Thymus (tissue), 11 donors: ENCODE measurements around the gene COL4A2. TPM values are rescaled to one million over a fixed set of nuclear protein-coding genes. Genes with fewer than 3 reads are reported as not detected.

ENCODE experiments used
- DNase-seq, 9 donors: peaks; one replicate each; pipeline ENCODE4 v3.0.0-alpha.2; 2013; ENCODE audit warnings: low spot score in 9 of 9, low read depth in 6 of 9, missing footprints in 1 of 9
- H3K27ac ChIP-seq, 2 donors: one replicate each; pipeline ENCODE4 v1.5.1; 2013; ENCODE audit warnings: control low read depth in 1 of 2, low read depth in 1 of 2, low read length in 1 of 2, mild to moderate bottlenecking in 1 of 2, moderate library complexity in 1 of 2
- H3K27me3 ChIP-seq, 2 donors: one replicate each; pipeline ENCODE4 v1.5.1; 2013; ENCODE audit warnings: low read length in 1 of 2; ENCODE audit not compliant: control insufficient read depth in 2 of 2, insufficient read depth in 1 of 2
- H3K36me3 ChIP-seq, 2 donors: one replicate each; pipeline ENCODE4 v1.5.1; 2013; ENCODE audit warnings: low read length in 1 of 2, mild to moderate bottlenecking in 1 of 2, moderate library complexity in 1 of 2; ENCODE audit not compliant: control insufficient read depth in 2 of 2, insufficient read depth in 2 of 2
- H3K4me1 ChIP-seq, 2 donors: one replicate each; pipeline ENCODE4 v1.5.1; 2013; ENCODE audit warnings: low read length in 2 of 2; ENCODE audit not compliant: control insufficient read depth in 2 of 2, insufficient read depth in 2 of 2
- H3K4me3 ChIP-seq, 2 donors: one replicate each; pipeline ENCODE4 v1.5.1; 2013; ENCODE audit warnings: low read length in 2 of 2, control low read depth in 1 of 2, mild to moderate bottlenecking in 1 of 2
- H3K9me3 ChIP-seq, 2 donors: one replicate each; pipeline ENCODE4 v1.5.1; 2013; ENCODE audit warnings: low read length in 1 of 2, mild to moderate bottlenecking in 1 of 2; ENCODE audit not compliant: control insufficient read depth in 2 of 2, insufficient read depth in 1 of 2
- WGBS: extraction: QIAGEN DNeasy Blood & Tissue Kit; methylation state at CpG from one replicate; pipeline ENCODE4 v1.1.7; 2013; 5-methylcytosine and 5-hydroxymethylcytosine counted together
- polyA plus RNA-seq: library from polyadenylated mRNA; stranded (reverse); fragments of 200-250 nt; gene quantifications from one replicate; pipeline ENCODE4 v1.2.3, GENCODE V29; 2013
- total RNA-seq: library from RNA; stranded (reverse); fragments of 120-200 nt; gene quantifications from one replicate; pipeline ENCODE4 v1.2.4, GENCODE V29; 2013
- donor health status: healthy.

The COL4A2 gene
- total and polyA plus RNA-seq, 2 donors: 47.2 to 63.1 TPM

DNA sequence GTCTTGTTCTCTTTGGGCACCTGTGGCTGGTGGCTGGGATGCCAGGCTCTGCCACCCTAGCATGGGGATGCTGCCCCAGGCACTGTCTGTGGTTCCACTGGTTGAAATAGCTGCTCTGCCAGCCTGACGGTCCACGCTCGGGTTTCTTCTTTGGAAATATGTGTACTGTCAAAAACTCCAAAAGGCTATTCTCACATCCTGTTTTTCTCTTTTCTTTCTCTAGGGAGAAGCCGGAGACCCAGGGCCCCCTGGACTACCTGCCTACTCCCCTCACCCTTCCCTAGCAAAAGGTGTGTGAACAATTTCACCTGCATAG, 139.4 kb downstream of the COL4A2 start:
- peaks cover 0 to 5% of the 10 kb centered on the region in 2 donors for H3K27me3 ChIP-seq
- WGBS: 72% methylated on average over 4 of the region's 4 CpGs
- H3K36me3 ChIP-seq: no peaks in the 10 kb centered on the region
- no peaks in the 10 kb centered on the region for H3K4me1 ChIP-seq
- H3K9me3 ChIP-seq: no peaks in the 10 kb centered on the region
- no peak overlapping the region for H3K27ac ChIP-seq
- DNase-seq: no peak
- no peak overlapping the region for H3K4me3 ChIP-seq

DNA sequence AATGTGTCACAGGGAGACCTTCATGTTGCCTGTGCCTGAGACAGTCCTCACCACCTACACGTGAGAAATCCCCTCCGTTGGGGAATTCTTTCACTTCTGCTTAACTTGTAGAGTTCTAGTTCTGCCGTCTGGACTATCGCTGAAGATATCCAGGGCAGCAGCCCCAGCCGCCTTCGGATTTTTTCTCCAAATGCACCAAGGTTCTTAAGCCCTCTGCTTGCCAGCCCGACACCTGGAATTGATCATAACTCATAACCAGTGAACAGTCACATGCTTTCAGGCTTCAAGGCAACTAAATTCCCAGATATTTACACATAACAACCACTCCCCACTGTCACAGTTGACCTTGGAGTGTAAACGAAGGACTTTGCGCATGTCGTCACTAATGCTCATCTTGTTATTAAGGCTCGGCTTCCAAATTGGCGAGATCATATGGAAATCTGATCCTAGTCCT, 140.0 kb downstream of the COL4A2 start:
- Histone ChIP-seq H3K36me3 (no peaks in the 10 kb centered on the region), H3K4me1 (no peaks in the 10 kb centered on the region), H3K4me3 (no peak overlapping the region), H3K27ac (no peak overlapping the region), H3K27me3 (peaks cover 0 to 5% of the 10 kb centered on the region in 2 donors), H3K9me3 (no peaks in the 10 kb centered on the region)
- 93% methylated on average over 12 of the region's 12 CpGs for WGBS
- no peak for DNase-seq

DNA sequence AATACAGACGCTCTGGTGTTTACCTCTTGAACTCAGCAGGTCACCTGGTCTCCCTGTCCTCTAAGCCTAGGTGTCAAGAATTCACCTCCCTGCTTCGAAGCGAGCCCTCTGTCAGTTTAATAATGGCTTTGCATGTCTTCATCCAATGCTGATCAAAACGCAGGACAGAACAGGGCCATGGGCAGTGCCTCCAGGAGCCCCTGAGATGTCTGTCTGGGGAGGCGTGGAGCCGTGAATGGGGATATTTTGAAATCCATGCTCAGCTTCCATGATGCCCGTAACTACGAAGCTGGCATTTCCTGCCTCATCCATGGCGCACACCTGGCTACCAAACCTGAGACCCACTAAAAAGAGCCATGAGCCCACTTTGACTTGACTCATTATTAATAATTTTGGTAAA, 140.7 kb downstream of the COL4A2 start:
- Histone ChIP-seq H3K36me3 (no peaks in the 10 kb centered on the region), H3K4me3 (no peak overlapping the region), H3K9me3 (no peaks in the 10 kb centered on the region), H3K4me1 (no peaks in the 10 kb centered on the region), H3K27me3 (peaks cover 0 to 5% of the 10 kb centered on the region in 2 donors), H3K27ac (no peak overlapping the region)
- DNase-seq: no peak
- 91% methylated on average over 9 of the region's 9 CpGs for WGBS

DNA sequence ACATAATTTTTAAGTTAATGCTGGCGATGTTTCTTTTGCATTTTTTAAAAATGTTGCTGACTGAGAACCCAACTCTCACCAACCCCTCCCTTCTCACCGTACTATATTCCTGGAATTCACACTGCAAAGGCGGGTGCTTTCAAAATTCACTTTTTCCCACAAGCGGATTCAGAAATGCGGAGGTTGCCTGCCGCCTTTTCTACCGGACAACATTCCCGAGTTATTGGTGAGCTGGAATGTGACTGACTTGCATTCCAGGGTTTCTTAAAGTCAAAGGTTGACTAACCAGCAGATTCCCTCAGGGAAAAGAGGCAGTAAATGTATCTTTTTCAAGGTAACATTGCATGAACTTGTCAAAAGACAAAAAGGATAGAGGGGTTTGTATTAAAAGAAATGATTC, 141.1 kb downstream of the COL4A2 start:
- WGBS: 89% methylated on average over 8 of the region's 8 CpGs
- no peaks in the 10 kb centered on the region for H3K36me3 ChIP-seq
- H3K4me1 ChIP-seq: no peaks in the 10 kb centered on the region

DNA sequence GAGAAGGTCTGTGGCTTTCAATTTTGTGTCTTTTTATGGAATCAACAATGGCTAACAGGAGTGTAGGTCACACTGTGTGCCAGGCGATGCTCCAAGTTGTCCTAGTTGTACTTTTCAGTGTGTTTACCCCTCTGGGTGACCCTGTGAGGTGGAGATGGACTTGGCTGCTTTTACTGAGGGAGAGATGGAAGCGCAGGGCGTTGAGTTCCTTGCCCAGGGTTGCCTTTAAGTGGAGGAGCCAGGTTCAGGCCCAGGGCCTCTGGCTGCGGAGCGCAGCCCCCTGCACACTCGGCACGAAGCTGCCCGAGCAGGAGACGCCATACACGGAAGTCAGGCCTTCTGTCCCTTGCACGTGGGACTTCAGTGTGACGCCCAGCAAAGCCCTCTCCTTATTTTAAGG, 141.6 kb downstream of the COL4A2 start:
- no peak overlapping the region for H3K4me3 ChIP-seq
- H3K27me3 ChIP-seq: peaks cover 0 to 3% of the 10 kb centered on the region in 2 donors
- no peaks in the 10 kb centered on the region for H3K9me3 ChIP-seq
- H3K36me3 ChIP-seq: no peaks in the 10 kb centered on the region
- no peak for DNase-seq
- WGBS: 96% methylated on average over 12 of the region's 12 CpGs
- H3K27ac ChIP-seq: no peak overlapping the region
- H3K4me1 ChIP-seq: no peaks in the 10 kb centered on the region

More for the DNA sequence above, 141.1 kb downstream of the COL4A2 start:
- H3K27ac ChIP-seq: no peak overlapping the region
- no peak overlapping the region for H3K4me3 ChIP-seq
- H3K27me3 ChIP-seq: peaks cover 0 to 5% of the 10 kb centered on the region in 2 donors
- no peak for DNase-seq
- H3K9me3 ChIP-seq: no peaks in the 10 kb centered on the region

DNA sequence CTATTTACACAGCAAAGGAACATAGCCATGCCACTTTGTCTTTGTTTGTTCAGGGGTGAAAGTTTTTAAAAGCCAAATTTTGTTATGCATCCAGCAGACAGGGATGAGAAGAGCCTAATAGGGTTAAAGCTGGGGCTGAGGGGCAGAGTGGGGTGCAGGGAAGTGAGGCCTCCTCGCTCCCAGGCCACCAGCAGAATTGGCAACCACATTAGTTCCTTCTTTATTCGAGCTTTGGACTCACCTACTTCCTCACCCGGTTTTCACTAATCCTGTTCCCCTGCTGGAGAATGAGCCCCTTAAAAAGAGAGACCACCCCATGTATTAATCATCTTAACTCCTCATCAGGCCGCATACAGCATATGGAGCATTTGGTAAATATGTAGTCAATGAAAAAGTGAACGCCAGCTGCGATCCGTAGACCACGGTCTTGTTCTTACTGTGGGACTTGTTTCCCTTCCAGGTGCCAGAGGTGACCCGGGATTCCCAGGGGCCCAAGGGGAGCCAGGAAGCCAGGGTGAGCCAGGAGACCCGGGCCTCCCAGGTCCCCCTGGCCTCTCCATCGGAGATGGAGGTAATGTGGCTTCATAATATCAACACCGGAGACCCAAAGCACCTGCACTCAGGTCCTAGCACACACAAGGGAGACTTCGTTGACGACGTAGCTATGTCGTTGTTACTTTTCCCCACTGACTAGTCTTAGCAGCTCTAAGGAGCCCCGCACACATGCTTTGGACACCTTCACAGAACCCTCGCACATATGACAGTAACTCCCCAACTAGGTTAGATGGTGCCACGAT, 142.3 kb downstream of the COL4A2 start:
- DNase-seq: no peak
- H3K36me3 ChIP-seq: no peaks in the 10 kb centered on the region
- H3K4me3 ChIP-seq: no peak overlapping the region
- peaks cover 0 to 3% of the 10 kb centered on the region in 2 donors for H3K27me3 ChIP-seq
- H3K4me1 ChIP-seq: no peaks in the 10 kb centered on the region
- H3K27ac ChIP-seq: no peak overlapping the region
- WGBS: 80% methylated on average over 19 of the region's 19 CpGs
- no peaks in the 10 kb centered on the region for H3K9me3 ChIP-seq

DNA sequence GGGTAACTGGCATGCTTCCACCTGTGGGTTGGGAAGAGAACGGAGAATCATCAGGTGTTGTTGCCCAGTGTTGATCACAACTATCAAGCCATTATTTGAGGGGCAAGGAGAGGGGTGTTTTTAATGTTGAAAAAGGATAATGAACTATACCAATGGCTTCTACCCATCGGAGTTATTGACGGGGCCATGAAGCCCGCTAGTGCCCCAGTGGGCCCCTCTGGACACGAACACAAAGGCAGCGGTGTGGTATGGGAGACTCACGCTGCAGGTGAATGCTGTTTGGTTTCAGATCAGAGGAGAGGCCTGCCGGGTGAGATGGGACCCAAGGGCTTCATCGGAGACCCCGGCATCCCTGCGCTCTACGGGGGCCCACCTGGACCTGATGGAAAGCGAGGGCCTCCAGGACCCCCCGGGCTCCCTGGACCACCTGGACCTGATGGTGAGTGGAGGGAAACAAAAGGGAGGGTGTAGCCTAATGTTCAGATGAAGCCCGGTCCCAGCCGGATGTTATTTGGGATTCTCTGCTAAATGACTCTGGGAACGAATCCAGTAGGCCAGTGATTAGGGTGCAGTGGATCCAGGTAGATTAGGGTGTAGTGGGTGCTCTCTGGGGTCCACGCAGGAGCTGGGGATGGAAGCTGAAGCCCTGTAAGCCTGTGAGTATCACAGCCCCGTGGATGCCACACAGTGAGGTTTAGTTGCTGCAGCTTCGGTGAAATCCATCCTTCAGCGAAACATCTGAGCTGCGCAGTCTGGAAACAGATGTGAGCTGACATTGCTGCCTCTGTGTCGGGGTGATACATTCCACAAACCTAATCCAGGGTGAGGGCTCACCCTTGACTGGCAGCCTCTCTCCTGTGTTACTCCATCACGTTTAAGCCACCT, 143.2 kb downstream of the COL4A2 start:
- DNase-seq: no peak
- 94% methylated on average over 24 of the region's 24 CpGs for WGBS
- no peaks in the 10 kb centered on the region for H3K36me3 ChIP-seq

DNA sequence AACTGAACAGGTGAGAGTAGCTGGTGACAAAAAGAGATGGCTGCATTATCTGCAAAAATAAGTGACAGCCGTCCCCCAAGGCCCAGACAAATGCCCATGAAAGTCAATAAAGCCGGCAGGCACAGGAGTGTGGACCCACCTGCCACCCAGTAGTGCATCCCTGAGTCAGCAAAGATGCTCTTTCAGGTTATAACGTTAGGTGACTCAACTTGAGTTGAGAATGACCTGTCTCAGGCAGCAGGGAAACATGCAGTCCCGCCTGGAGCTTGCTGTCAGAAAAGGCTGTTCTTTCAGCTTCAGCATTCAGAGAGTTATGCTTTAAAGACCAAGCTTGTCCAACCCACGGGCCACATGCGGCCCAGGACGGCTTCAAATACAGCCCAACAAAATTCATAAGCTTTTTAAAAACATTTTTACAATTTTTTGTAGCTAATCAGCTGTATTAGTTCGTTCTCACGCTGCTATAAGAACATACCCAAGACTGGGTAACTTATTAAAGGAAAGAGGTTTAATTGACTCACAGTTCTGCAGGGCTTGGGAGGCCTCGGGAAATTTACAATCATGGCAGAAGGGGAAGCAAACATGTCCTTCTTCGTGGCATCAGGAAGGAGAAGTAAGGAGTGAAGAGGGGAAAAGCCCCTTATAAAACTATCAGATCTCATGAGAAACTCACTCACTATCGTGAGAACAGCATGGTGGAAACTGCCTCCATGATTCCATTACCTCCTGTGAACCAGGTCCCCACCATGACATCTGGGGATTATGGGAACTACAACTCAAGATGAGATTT, 144.1 kb downstream of the COL4A2 start:
- WGBS: 83% methylated on average over 12 of the region's 12 CpGs
- H3K36me3 ChIP-seq: no peaks in the 10 kb centered on the region

More for the DNA sequence above, 143.2 kb downstream of the COL4A2 start:
- Histone ChIP-seq H3K9me3 (no peaks in the 10 kb centered on the region), H3K27me3 (peaks cover 0 to 3% of the 10 kb centered on the region in 2 donors), H3K4me1 (no peaks in the 10 kb centered on the region), H3K27ac (no peak overlapping the region), H3K4me3 (no peak overlapping the region)

More for the DNA sequence above, 144.1 kb downstream of the COL4A2 start:
- H3K27me3 ChIP-seq: no peaks in the 10 kb centered on the region
- no peak overlapping the region for H3K27ac ChIP-seq
- DNase-seq: no peak
- H3K9me3 ChIP-seq: no peaks in the 10 kb centered on the region
- H3K4me1 ChIP-seq: no peaks in the 10 kb centered on the region
- no peak overlapping the region for H3K4me3 ChIP-seq
